ENCODE results near the gene OR2T11. TPM values are rescaled to one million over a fixed set of nuclear protein-coding genes. Genes with fewer than 3 reads are reported as not detected.

OR2T11 gene
- total and polyA plus RNA-seq, 7 experiments from 2014 or later: not detected

DNA sequence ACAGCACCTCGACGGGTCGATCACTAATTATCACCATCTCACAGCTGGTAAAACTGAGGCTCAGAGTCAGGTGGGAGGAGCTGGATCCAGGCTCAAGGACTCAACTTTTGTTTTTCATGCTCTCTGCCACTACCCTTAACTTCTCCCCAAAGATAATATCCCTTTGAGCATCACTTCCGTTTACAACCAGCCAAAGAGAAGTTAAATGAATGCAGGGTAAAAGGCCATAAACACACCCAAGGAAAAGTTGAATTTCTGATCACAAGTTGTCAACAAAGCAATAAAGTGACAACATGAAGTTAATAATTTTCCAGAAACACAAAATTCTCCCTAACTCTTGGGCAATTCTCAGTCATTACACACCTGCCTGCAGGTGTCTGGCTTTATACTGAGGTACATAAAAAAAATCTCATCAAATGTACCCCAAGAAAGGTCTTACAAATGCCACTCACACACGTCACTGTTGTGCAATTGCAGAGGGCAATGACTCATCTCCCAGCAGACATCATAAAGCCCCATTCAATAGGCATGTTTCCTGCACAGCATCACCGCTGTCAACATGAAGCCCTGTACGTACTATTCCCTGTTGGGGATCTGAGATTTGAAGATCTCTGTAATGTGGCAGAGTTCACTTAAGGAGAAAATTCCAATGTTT is 3.4 kb downstream of the OR2T11 start:
- Mint-ChIP-seq H3K9me3 (no peaks in the 10 kb centered on the region), H3K27me3 (peaks cover 0 to 4% (median 0%) of the 10 kb centered on the region in 5 donors), H3K4me1 (no peaks in the 10 kb centered on the region), H3K27ac (no peak overlapping the region), H3K36me3 (no peaks in the 10 kb centered on the region), H3K4me3 (no peak overlapping the region)
- no peak overlapping the region for H3K4me3 ChIP-seq (ENCODE audit: low read length)
- ChIA-PET CTCF (no interaction called here), POLR2A (no interaction called here)
- H3K9me3 ChIP-seq (ENCODE audit: control insufficient read depth in 2 of 3, low read length in 3 of 3): no peaks in the 10 kb centered on the region
- no peaks in the 10 kb centered on the region for H3K36me3 ChIP-seq (ENCODE audit: control insufficient read depth in 2 of 3, insufficient read depth in 3 of 3, low read length in 3 of 3)
- peak; percentile 40 for ATAC-seq
- H3K27ac ChIP-seq (ENCODE audit: low read depth, low read length): no peak overlapping the region
- intact Hi-C loops (cut with micrococcal nuclease): loop anchor here in 1 of 2 donors (5.0 kb wide), 1 partner anchor 174 kb away; no protein-coding TSS in a partner anchor
- no peaks in the 10 kb centered on the region for H3K27me3 ChIP-seq (ENCODE audit: control insufficient read depth in 2 of 2, insufficient read depth in 2 of 2, low read length in 2 of 2)
- no peaks in the 10 kb centered on the region for H3K4me1 ChIP-seq (ENCODE audit: control insufficient read depth in 2 of 2, insufficient read depth in 2 of 2, low read length in 2 of 2)
- no peak for DNase-seq

DNA sequence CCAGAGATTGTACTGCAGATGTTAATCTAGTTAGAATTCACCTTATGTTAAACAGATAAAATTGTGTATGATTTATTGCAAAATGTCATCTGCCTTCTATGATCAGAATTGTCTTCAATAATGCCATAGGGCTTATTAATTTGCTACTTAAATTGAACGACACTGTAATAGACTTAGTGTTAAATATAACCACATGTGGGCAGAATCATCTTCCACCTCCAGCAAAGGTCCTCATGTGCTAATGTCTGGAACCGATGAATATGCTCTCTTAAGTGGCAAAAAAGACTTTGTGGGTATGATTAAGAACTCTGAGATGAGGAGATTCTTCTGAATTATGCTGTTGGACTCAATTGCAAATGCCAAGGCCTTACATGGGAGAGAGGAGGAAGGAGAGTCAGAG is 4.3 kb downstream of the OR2T11 start:
- no peak overlapping the region for H3K4me3 ChIP-seq (ENCODE audit: low read length)
- intact Hi-C loops (cut with micrococcal nuclease): loop anchor here in 1 of 2 donors (5.0 kb wide), 1 partner anchor 173 kb away; no protein-coding TSS in a partner anchor
- H3K9me3 ChIP-seq (ENCODE audit: control insufficient read depth in 2 of 3, low read length in 3 of 3): no peaks in the 10 kb centered on the region
- H3K27ac Mint-ChIP-seq: no peak overlapping the region
- H3K4me1 Mint-ChIP-seq: no peaks in the 10 kb centered on the region
- DNase-seq: no peak
- H3K4me3 Mint-ChIP-seq: no peak overlapping the region
- no peaks in the 10 kb centered on the region for H3K36me3 ChIP-seq (ENCODE audit: control insufficient read depth in 2 of 3, insufficient read depth in 3 of 3, low read length in 3 of 3)
- H3K36me3 Mint-ChIP-seq: no peaks in the 10 kb centered on the region
- H3K4me1 ChIP-seq (ENCODE audit: control insufficient read depth in 2 of 2, insufficient read depth in 2 of 2, low read length in 2 of 2): no peaks in the 10 kb centered on the region
- H3K27me3 Mint-ChIP-seq: peaks cover 0 to 4% (median 0%) of the 10 kb centered on the region in 5 donors
- POLR2A ChIA-PET: no interaction called here
- no peaks in the 10 kb centered on the region for H3K9me3 Mint-ChIP-seq
- no peaks in the 10 kb centered on the region for H3K27me3 ChIP-seq (ENCODE audit: control insufficient read depth in 2 of 2, insufficient read depth in 2 of 2, low read length in 2 of 2)
- ATAC-seq: no peak
- H3K27ac ChIP-seq (ENCODE audit: low read depth, low read length): no peak overlapping the region
- CTCF ChIA-PET: interaction anchor here (1.3 kb wide), 1 partner anchor 13 kb away, joined by 4 read pairs; no protein-coding TSS in a partner anchor

DNA sequence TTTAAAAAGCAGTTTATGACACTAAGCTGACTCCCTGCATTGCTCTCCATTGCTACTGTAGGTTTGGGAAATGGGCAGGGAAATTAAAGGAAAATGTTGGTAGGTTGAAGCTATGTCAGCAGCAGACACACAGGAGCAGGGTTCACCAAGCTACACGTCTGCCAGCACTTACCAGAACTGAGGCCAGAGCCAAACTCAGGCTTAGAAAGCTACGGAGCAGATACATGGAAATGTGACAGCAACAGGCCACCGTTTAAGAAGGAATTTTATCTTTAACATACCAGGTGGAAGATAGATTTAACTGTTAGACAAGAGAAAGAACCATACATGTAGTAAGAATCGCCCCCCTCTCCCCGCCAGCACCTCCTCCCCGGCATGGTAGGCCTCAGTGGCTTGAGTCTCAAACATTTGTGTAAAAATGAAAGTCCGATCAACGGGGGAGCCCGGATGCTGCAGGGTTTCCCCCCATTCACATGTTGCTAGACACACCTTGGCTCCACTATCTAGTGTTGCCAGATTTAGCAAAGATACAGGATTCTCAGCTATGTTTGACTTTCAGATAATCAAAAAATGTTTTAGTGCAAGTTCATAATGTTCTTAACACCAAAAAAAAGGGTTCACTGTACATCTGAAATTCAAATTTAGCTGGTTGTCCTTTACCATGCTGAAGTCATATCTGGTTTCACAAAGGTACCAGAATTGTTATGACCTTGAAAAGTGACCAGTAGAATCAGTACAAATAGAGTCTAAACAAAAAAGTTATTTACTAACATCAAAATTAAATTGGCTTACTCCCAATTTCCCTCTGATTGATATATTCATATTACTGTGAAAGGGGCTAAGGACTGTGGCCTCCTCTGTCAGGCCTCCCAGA is 6.7 kb downstream of the OR2T11 start:
- no peaks in the 10 kb centered on the region for H3K4me1 Mint-ChIP-seq
- ChIA-PET CTCF (no interaction called here), POLR2A (no interaction called here)
- Histone ChIP-seq H3K9me3 (ENCODE audit: control insufficient read depth in 2 of 3, low read length in 3 of 3) (no peaks in the 10 kb centered on the region), H3K36me3 (ENCODE audit: control insufficient read depth in 2 of 3, insufficient read depth in 3 of 3, low read length in 3 of 3) (no peaks in the 10 kb centered on the region), H3K27ac (ENCODE audit: low read depth, low read length) (no peak overlapping the region), H3K4me3 (ENCODE audit: low read length) (no peak overlapping the region), H3K4me1 (ENCODE audit: control insufficient read depth in 2 of 2, insufficient read depth in 2 of 2, low read length in 2 of 2) (peaks cover 0 to 6% of the 10 kb centered on the region in 2 donors), H3K27me3 (ENCODE audit: control insufficient read depth in 2 of 2, insufficient read depth in 2 of 2, low read length in 2 of 2) (no peaks in the 10 kb centered on the region)
- no peak overlapping the region for H3K27ac Mint-ChIP-seq
- DNase-seq: no peak
- ATAC-seq: no peak
- no peaks in the 10 kb centered on the region for H3K9me3 Mint-ChIP-seq
- intact Hi-C loops (cut with micrococcal nuclease): no loop called here
- no peaks in the 10 kb centered on the region for H3K36me3 Mint-ChIP-seq
- H3K27me3 Mint-ChIP-seq: peaks cover 0 to 4% (median 0%) of the 10 kb centered on the region in 5 donors
- no peak overlapping the region for H3K4me3 Mint-ChIP-seq

DNA sequence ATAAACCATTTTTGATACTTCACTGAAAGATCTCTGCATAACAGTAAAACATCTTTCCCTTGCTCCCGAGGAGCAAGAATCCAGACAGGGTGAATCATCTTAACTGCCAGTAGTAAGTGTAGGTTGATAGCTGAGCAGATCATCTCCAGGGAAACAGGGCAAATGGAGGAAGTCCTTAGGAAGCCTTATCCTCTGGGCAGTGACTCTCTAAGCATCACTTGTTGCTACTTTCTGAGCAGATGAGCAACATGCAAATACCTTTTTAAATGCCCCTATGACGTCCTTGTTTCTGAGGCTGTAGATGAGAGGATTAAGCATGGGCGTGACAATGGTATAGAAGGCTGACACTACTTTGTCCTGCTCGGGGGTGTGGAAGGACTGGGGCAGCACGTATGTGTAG is 8.9 kb downstream of the OR2T11 start:
- H3K4me3 Mint-ChIP-seq: no peak overlapping the region
- ChIA-PET CTCF (no interaction called here), POLR2A (no interaction called here)
- no peaks in the 10 kb centered on the region for H3K36me3 ChIP-seq (ENCODE audit: control insufficient read depth in 2 of 3, insufficient read depth in 3 of 3, low read length in 3 of 3)
- peaks cover 0 to 6% (median 0%) of the 10 kb centered on the region in 5 donors for H3K27me3 Mint-ChIP-seq
- H3K36me3 Mint-ChIP-seq: no peaks in the 10 kb centered on the region
- no peaks in the 10 kb centered on the region for H3K9me3 ChIP-seq (ENCODE audit: control insufficient read depth in 2 of 3, low read length in 3 of 3)
- peaks cover 0 to 6% of the 10 kb centered on the region in 2 donors for H3K4me1 ChIP-seq (ENCODE audit: control insufficient read depth in 2 of 2, insufficient read depth in 2 of 2, low read length in 2 of 2)
- DNase-seq: no peak
- H3K27ac ChIP-seq (ENCODE audit: low read depth, low read length): no peak overlapping the region
- H3K4me3 ChIP-seq (ENCODE audit: low read length): no peak overlapping the region
- no peaks in the 10 kb centered on the region for H3K9me3 Mint-ChIP-seq
- H3K4me1 Mint-ChIP-seq: peaks cover 0 to 4% (median 0%) of the 10 kb centered on the region in 7 donors
- no peak overlapping the region for H3K27ac Mint-ChIP-seq
- ATAC-seq: no peak
- intact Hi-C loops (cut with micrococcal nuclease): no loop called here
- H3K27me3 ChIP-seq (ENCODE audit: control insufficient read depth in 2 of 2, insufficient read depth in 2 of 2, low read length in 2 of 2): no peaks in the 10 kb centered on the region

DNA sequence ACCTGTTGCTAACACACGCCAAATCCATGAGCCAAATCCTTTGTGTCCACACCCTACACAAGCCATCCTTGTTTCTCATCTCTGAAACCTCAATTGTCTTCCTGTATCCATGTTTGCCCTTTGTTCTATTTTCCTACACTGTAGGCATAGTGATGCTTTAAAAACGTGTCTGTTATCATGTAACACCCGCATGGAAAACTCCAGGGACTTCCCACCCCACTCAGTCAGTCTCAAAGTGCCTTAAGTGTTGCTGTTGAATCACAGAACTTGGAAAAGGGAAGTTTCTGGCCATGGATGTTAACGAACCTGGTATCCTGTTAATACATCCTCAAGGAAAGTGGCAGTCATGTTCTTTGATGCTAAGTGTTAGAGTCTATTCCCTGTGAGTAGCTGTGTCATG is 9.7 kb downstream of the OR2T11 start:
- no peaks in the 10 kb centered on the region for H3K27me3 ChIP-seq (ENCODE audit: control insufficient read depth in 2 of 2, insufficient read depth in 2 of 2, low read length in 2 of 2)
- H3K4me1 Mint-ChIP-seq: peaks cover 0 to 4% (median 0%) of the 10 kb centered on the region in 7 donors
- no peak overlapping the region for H3K27ac Mint-ChIP-seq
- peaks cover 0 to 3% (median 0%) of the 10 kb centered on the region in 5 donors for H3K27me3 Mint-ChIP-seq
- H3K4me3 ChIP-seq (ENCODE audit: low read length): no peak overlapping the region
- intact Hi-C loops (cut with micrococcal nuclease): no loop called here
- ATAC-seq: no peak
- no peak overlapping the region for H3K27ac ChIP-seq (ENCODE audit: low read depth, low read length)
- H3K4me3 Mint-ChIP-seq: no peak overlapping the region
- no peaks in the 10 kb centered on the region for H3K9me3 ChIP-seq (ENCODE audit: control insufficient read depth in 2 of 3, low read length in 3 of 3)
- no peaks in the 10 kb centered on the region for H3K9me3 Mint-ChIP-seq
- no peaks in the 10 kb centered on the region for H3K36me3 Mint-ChIP-seq
- no peak for DNase-seq
- peaks cover 0 to 6% of the 10 kb centered on the region in 2 donors for H3K4me1 ChIP-seq (ENCODE audit: control insufficient read depth in 2 of 2, insufficient read depth in 2 of 2, low read length in 2 of 2)
- no peaks in the 10 kb centered on the region for H3K36me3 ChIP-seq (ENCODE audit: control insufficient read depth in 2 of 3, insufficient read depth in 3 of 3, low read length in 3 of 3)
- ChIA-PET POLR2A (no interaction called here), CTCF (no interaction called here)

DNA sequence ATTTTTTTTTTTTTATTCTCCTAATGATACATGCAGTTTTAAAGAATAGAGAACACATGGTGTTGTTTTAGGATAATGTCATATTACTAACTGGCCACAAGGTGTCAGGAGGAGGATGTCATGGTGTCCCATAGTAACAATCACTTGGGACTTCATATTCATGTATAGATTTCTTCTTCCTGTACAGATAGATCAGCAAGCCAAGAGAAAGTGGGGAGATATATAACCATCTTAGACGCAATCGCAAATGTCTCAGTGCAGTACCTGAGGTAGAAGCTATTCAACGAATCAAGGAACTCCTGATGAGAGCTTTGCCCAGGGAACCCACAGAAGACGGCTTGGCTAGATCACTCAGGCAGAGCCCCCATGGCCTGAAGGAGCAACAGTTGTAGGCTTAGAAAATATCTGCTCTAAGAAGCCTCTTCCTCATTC is 12.3 kb downstream of the OR2T11 start:
- Mint-ChIP-seq H3K4me3 (no peak overlapping the region), H3K36me3 (no peaks in the 10 kb centered on the region), H3K27ac (peak overlapping the region in 1 of 9 donors; percentile 56), H3K4me1 (peaks cover 1 to 13% (median 7%) of the 10 kb centered on the region in 7 donors), H3K9me3 (no peaks in the 10 kb centered on the region), H3K27me3 (peaks cover 0 to 3% (median 0%) of the 10 kb centered on the region in 5 donors)
- POLR2A ChIA-PET: interaction anchor here (0.9 kb wide), 1 partner anchor 190 kb away, joined by 4 read pairs; no protein-coding TSS in a partner anchor
- peak in 6 of 9 donors; percentile 9 to 35 (median 24) for DNase-seq
- CTCF ChIA-PET: interaction anchor here (0.6 to 3.5 kb wide), 5 partner anchors 13 to 301 kb away, joined by 3 to 11 read pairs (median 5); no protein-coding TSS in a partner anchor
- no peaks in the 10 kb centered on the region for H3K9me3 ChIP-seq (ENCODE audit: control insufficient read depth in 2 of 3, low read length in 3 of 3)
- intact Hi-C loops (cut with micrococcal nuclease): loop anchor here (1.0 to 2.0 kb wide), 4 partner anchors 64 to 302 kb away; no protein-coding TSS in a partner anchor
- no peaks in the 10 kb centered on the region for H3K36me3 ChIP-seq (ENCODE audit: control insufficient read depth in 2 of 3, insufficient read depth in 3 of 3, low read length in 3 of 3)
- H3K4me3 ChIP-seq (ENCODE audit: low read length): no peak overlapping the region
- peak; percentile 87 for ATAC-seq
- no peak overlapping the region for H3K27ac ChIP-seq (ENCODE audit: low read depth, low read length)
- no peaks in the 10 kb centered on the region for H3K27me3 ChIP-seq (ENCODE audit: control insufficient read depth in 2 of 2, insufficient read depth in 2 of 2, low read length in 2 of 2)
- peaks cover 0 to 6% of the 10 kb centered on the region in 2 donors for H3K4me1 ChIP-seq (ENCODE audit: control insufficient read depth in 2 of 2, insufficient read depth in 2 of 2, low read length in 2 of 2)
